ENCODE measurements around the gene RGS7.

GRCh38 chr1:241228339-241228738 lies 128.7 kb downstream of the RGS7 start:
- TF ChIP-seq CTCF (IDR thresholded peaks at IDR 0.05) (no peak), POLR2A (IDR thresholded peaks at IDR 0.05) (no peak)

Data from Peyer's patch (tissue), 4 donors.